Measurements from ENCODE around the gene SETD2. TPM values are rescaled to one million over a fixed set of nuclear protein-coding genes. Genes with fewer than 3 reads are reported as not detected.

The SETD2 gene
- total RNA-seq, 1 experiment from 2014 or later: 60.8 TPM

DNA sequence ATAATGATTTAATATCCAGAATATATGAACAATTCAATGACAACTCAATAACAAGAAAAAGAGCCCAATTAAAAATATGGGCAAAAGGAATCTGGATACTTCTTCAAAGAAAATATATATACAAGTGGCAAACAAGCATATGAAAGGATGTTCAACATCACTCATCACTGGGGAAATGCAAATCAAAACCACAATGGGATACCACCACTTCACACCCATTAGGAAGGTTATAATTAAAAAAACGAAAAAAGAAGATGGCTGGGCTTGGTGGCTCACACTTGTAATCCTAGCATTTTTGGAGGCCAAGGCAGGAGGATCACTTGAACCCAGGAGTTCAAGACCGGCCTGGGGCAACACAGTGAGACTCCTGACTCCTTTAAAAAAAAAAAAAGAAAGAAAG lies 191.5 kb downstream of the SETD2 start:
- H3K27ac Mint-ChIP-seq: no peak overlapping the region; a peak in 1 of 7 replicates
- H2AK5ac ChIP-seq (ENCODE audit: insufficient read length, low read length): no peak overlapping the region
- H4K5ac ChIP-seq (ENCODE audit: insufficient read length, low read depth, low read length): no peak overlapping the region
- H3K4me1 Mint-ChIP-seq: peaks cover 23 to 25% of the 10 kb centered on the region in 2 experiments
- no peak overlapping the region for H2BK15ac ChIP-seq (ENCODE audit: low read depth, low read length)
- H3K56ac ChIP-seq (ENCODE audit: insufficient read length, low read depth, low read length): no peak overlapping the region
- no CpG with 5 or more reads among the region's 2 CpGs for WGBS (ENCODE audit: extremely low coverage, insufficient read length, low lambda C conversion rate)
- no peaks in the 10 kb centered on the region; the same call in 1 of the 2 replicates for H3K27me3 Mint-ChIP-seq (ENCODE audit: low read depth)
- no peak overlapping the region for H2BK120ac ChIP-seq (ENCODE audit: low read depth, low read length, poor library complexity, severe bottlenecking)
- no peaks in the 10 kb centered on the region for H3K4me1 ChIP-seq (ENCODE audit: insufficient read depth, low read length)
- H3K9ac ChIP-seq (ENCODE audit: extremely low read depth, insufficient read length, low read length): no peak overlapping the region
- no peak overlapping the region for H2BK20ac ChIP-seq (ENCODE audit: low read depth, low read length, poor library complexity, severe bottlenecking)
- DNase-seq: no peak
- H3K27me3 ChIP-seq (ENCODE audit: insufficient read depth, low read length): no peaks in the 10 kb centered on the region
- no peak overlapping the region for H3K4me3 Mint-ChIP-seq
- H3T11ph ChIP-seq (ENCODE audit: low read length): no peak overlapping the region
- H4K20me1 ChIP-seq (ENCODE audit: control insufficient read depth, insufficient read depth, insufficient read length): no peaks in the 10 kb centered on the region
- no peak overlapping the region for H3K27ac ChIP-seq (ENCODE audit: insufficient read length, low read depth, low read length)
- no peak overlapping the region for H3K14ac ChIP-seq (ENCODE audit: insufficient read depth, low read length)
- H3K79me2 ChIP-seq (ENCODE audit: insufficient read depth, low read length): peaks cover 63% of the 10 kb centered on the region
- H4K8ac ChIP-seq (replicated peaks; ENCODE audit: insufficient read length, low read depth, low read length): no peak overlapping the region
- H3K79me1 ChIP-seq (ENCODE audit: insufficient read depth, low read depth, low read length, poor library complexity, severe bottlenecking): peaks cover 18% of the 10 kb centered on the region
- no peak overlapping the region for H2AFZ ChIP-seq (ENCODE audit: low read length)
- H2BK5ac ChIP-seq (ENCODE audit: insufficient read length, low read length): no peak overlapping the region
- TF ChIP-seq, protein P1, sequence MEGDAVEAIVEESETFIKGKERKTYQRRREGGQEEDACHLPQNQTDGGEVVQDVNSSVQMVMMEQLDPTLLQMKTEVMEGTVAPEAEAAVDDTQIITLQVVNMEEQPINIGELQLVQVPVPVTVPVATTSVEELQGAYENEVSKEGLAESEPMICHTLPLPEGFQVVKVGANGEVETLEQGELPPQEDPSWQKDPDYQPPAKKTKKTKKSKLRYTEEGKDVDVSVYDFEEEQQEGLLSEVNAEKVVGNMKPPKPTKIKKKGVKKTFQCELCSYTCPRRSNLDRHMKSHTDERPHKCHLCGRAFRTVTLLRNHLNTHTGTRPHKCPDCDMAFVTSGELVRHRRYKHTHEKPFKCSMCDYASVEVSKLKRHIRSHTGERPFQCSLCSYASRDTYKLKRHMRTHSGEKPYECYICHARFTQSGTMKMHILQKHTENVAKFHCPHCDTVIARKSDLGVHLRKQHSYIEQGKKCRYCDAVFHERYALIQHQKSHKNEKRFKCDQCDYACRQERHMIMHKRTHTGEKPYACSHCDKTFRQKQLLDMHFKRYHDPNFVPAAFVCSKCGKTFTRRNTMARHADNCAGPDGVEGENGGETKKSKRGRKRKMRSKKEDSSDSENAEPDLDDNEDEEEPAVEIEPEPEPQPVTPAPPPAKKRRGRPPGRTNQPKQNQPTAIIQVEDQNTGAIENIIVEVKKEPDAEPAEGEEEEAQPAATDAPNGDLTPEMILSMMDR (conservative IDR thresholded peaks at IDR 0.05): no peak
- no peak overlapping the region for H4K91ac ChIP-seq (ENCODE audit: insufficient read length, low read depth, low read length)
- peaks cover 15 to 34% (median 21%) of the 10 kb centered on the region in 3 experiments for H3K36me3 Mint-ChIP-seq (ENCODE audit: insufficient read depth in 1 of 3, low read depth in 3 of 3)
- no peak overlapping the region for H2BK12ac ChIP-seq (ENCODE audit: insufficient read length, low read depth, low read length)
- H3K4me2 ChIP-seq (ENCODE audit: insufficient read depth, insufficient read length, low read length): no peak overlapping the region
- H3K23me2 ChIP-seq (ENCODE audit: insufficient read length, low read depth, low read length, poor library complexity, severe bottlenecking): no peaks in the 10 kb centered on the region
- H3K9me3 Mint-ChIP-seq: peaks cover 0 to 3% of the 10 kb centered on the region in 2 experiments; a peak in 1 of 5 replicates
- H3K9me3 ChIP-seq (ENCODE audit: control insufficient read depth, low read depth, low read length): no peaks in the 10 kb centered on the region
- H3K18ac ChIP-seq (ENCODE audit: insufficient read length, low read depth, low read length): no peak overlapping the region
- no peak overlapping the region for H3K4ac ChIP-seq (ENCODE audit: low read depth, low read length)
- no peak overlapping the region for H3K23ac ChIP-seq (ENCODE audit: insufficient read length, low read depth, low read length)

Measured in H9 (cell line).